OCI-LY7 (cell line): Measurements from ENCODE around the gene PLXNA3. TPM values are rescaled to one million over a fixed set of nuclear protein-coding genes. Genes with fewer than 3 reads are reported as not detected.
A peak's percentile ranks its signal among the peaks of the same experiment; 100 is the strongest.

Experiments
- BruUV-seq: library from RNA; stranded (reverse); fragments of 400-500 nt; replicated peaks from 2 replicates; lab custom pipeline; 2021; lab: Mats Ljungman, UMichigan
- CTCF ChIA-PET: fragments of 300-600 bp; sonication (Branson Sonifier 250); formaldehyde crosslinking; loops from one replicate; lab custom pipeline; 2022; ENCODE audit warnings: antibody characterized with exemption; ENCODE audit not compliant: unreplicated experiment; lab: Charles Lee
- POLR2A ChIA-PET: fragments of 300-600 bp; sonication (Branson Sonifier 250); formaldehyde crosslinking; loops from one replicate; lab custom pipeline; 2022; ENCODE audit warnings: antibody characterized with exemption; lab: Charles Lee
- DNase-seq: peaks from one replicate; pipeline ENCODE4 v3.0.0-alpha.2; 2015; ENCODE audit warnings: low spot score
- H2AFZ ChIP-seq: fragments of 200-600 bp; sonication (generic), shearing (Covaris generic); 2 replicates; pipeline ENCODE4 v1.6.1; 2014; ENCODE audit warnings: mild to moderate bottlenecking, antibody characterized with exemption, low read length, moderate library complexity
- H3K27ac ChIP-seq: fragments of 200-600 bp; sonication (generic); 2 replicates; pipeline ENCODE4 v1.5.1; 2014; ENCODE audit warnings: mixed run types, low read depth, mild to moderate bottlenecking, moderate library complexity, low read length, inconsistent platforms; ENCODE audit not compliant: poor library complexity, severe bottlenecking
- H3K36me3 ChIP-seq: fragments of 200-600 bp; sonication (generic); 2 replicates; pipeline ENCODE4 v1.6.1; 2014; ENCODE audit warnings: mild to moderate bottlenecking, antibody characterized with exemption, low read length, moderate library complexity, mixed read lengths; ENCODE audit not compliant: insufficient read depth
- H3K4me1 ChIP-seq: fragments of 200-600 bp; sonication (generic); 2 replicates; pipeline ENCODE4 v1.5.1; 2014; ENCODE audit warnings: mild to moderate bottlenecking, low read length; ENCODE audit not compliant: insufficient read depth, poor library complexity, severe bottlenecking
- H3K4me2 ChIP-seq: fragments of 200-600 bp; sonication (generic); 2 replicates; pipeline ENCODE4 v1.6.1; 2014; ENCODE audit warnings: mild to moderate bottlenecking, low read length
- H3K4me3 ChIP-seq: fragments of 200-600 bp; sonication (generic); 2 replicates; pipeline ENCODE4 v1.5.1; 2014; ENCODE audit warnings: mild to moderate bottlenecking, low read depth, low read length; ENCODE audit not compliant: poor library complexity, severe bottlenecking
- H3K79me2 ChIP-seq: fragments of 200-600 bp; sonication (generic); 2 replicates; pipeline ENCODE4 v1.6.1; 2016; ENCODE audit warnings: low read depth, mild to moderate bottlenecking, low read length, moderate library complexity, mixed read lengths; ENCODE audit not compliant: insufficient read depth
- H3K9me2 ChIP-seq: fragments of 200-600 bp; sonication (generic); 2 replicates; pipeline ENCODE4 v1.6.1; 2016; ENCODE audit warnings: mild to moderate bottlenecking, low read length, mixed read lengths; ENCODE audit not compliant: insufficient read depth
- H3K9me3 ChIP-seq: fragments of 200-600 bp; sonication (generic); 2 replicates; pipeline ENCODE4 v1.6.1; 2014; ENCODE audit warnings: mild to moderate bottlenecking, mixed run types, low read length, mixed read lengths
- H4K20me1 ChIP-seq: fragments of 200-600 bp; sonication (generic); 2 replicates; pipeline ENCODE4 v1.6.1; 2014; ENCODE audit warnings: mild to moderate bottlenecking, antibody characterized with exemption, low read length, moderate library complexity, mixed read lengths; ENCODE audit not compliant: insufficient read depth
- EZH2phosphoT487 ChIP-seq: fragments of 200-600 bp; sonication (generic); IDR thresholded peaks from 2 replicates; pipeline ENCODE4 v1.6.1; 2018; ENCODE audit warnings: low read depth, borderline replicate concordance, mild to moderate bottlenecking, mixed run types, antibody characterized with exemption, low read length, moderate library complexity, mixed read lengths
- intact Hi-C: fragments of 100-400 bp; cut with micrococcal nuclease; formaldehyde crosslinking; loops from one replicate; pipeline ENCODE4 v1.10.0; 2022; ENCODE audit not compliant: unreplicated experiment
- total RNA-seq, 2 experiments: library from RNA; depleted of rRNA in 1 of 2; stranded (reverse); fragments of >200 nt in 1 of 2; shearing (Covaris generic) in 1 of 2; gene quantifications; 2 replicates each; pipeline ENCODE4 v1.2.3, GENCODE V29; 2014 to 2022
- TF ChIP-seq, protein P1 (sequence below): fragments of 200-600 bp; sonication (generic); conservative IDR thresholded peaks from 2 replicates; pipeline ENCODE4 v1.5.1; 2014; ENCODE audit warnings: mild to moderate bottlenecking, antibody characterized with exemption, low read length, moderate library complexity, mixed read lengths

The PLXNA3 gene
- total RNA-seq, 2 experiments from 2014 or later: 5.6 to 8.0 TPM

DNA sequence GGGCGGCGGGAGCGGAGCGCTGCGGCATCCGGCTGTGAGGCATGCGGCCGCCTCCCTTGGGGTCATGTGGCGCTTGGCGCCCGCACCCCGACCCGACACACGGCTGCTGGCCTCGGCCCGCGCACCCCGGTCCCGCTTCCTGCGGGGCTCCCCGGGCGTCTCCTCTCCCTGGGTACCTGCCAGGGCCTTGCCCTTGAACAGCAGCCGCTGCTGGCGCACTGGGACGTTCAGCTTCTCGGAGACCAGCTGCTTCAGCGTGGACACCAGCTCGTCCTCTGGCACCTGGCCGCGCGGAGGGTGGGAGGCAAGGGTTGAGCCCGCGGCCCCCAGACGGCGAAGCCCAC is 27.9 kb downstream of the PLXNA3 start:
- no peaks in the 10 kb centered on the region for H4K20me1 ChIP-seq
- H3K9me3 ChIP-seq: no peaks in the 10 kb centered on the region
- no peak overlapping the region for H2AFZ ChIP-seq
- no TSS peak for BruUV-seq
- H3K4me3 ChIP-seq: peak overlapping the region; percentile 98
- peaks cover 27% of the 10 kb centered on the region for H3K36me3 ChIP-seq
- DNase-seq: peak; percentile 47
- no peaks in the 10 kb centered on the region for H3K9me2 ChIP-seq
- peak overlapping the region; percentile 61 for H3K27ac ChIP-seq
- intact Hi-C loops: loop anchor here (5.0 kb wide), 1 partner anchor 41 kb away; no protein-coding TSS in a partner anchor
- no peak for TF ChIP-seq EZH2phosphoT487
- TF ChIP-seq, protein P1, sequence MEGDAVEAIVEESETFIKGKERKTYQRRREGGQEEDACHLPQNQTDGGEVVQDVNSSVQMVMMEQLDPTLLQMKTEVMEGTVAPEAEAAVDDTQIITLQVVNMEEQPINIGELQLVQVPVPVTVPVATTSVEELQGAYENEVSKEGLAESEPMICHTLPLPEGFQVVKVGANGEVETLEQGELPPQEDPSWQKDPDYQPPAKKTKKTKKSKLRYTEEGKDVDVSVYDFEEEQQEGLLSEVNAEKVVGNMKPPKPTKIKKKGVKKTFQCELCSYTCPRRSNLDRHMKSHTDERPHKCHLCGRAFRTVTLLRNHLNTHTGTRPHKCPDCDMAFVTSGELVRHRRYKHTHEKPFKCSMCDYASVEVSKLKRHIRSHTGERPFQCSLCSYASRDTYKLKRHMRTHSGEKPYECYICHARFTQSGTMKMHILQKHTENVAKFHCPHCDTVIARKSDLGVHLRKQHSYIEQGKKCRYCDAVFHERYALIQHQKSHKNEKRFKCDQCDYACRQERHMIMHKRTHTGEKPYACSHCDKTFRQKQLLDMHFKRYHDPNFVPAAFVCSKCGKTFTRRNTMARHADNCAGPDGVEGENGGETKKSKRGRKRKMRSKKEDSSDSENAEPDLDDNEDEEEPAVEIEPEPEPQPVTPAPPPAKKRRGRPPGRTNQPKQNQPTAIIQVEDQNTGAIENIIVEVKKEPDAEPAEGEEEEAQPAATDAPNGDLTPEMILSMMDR: no peak
- H3K79me2 ChIP-seq: peaks cover 16% of the 10 kb centered on the region
- ChIA-PET CTCF (no interaction called here), POLR2A (interaction anchor here (1.2 kb wide), 1 partner anchor 41 kb away, joined by 8 read pairs; no protein-coding TSS in a partner anchor)
- peaks cover 54% of the 10 kb centered on the region for H3K4me1 ChIP-seq
- H3K4me2 ChIP-seq: peak overlapping the region; percentile 79

DNA sequence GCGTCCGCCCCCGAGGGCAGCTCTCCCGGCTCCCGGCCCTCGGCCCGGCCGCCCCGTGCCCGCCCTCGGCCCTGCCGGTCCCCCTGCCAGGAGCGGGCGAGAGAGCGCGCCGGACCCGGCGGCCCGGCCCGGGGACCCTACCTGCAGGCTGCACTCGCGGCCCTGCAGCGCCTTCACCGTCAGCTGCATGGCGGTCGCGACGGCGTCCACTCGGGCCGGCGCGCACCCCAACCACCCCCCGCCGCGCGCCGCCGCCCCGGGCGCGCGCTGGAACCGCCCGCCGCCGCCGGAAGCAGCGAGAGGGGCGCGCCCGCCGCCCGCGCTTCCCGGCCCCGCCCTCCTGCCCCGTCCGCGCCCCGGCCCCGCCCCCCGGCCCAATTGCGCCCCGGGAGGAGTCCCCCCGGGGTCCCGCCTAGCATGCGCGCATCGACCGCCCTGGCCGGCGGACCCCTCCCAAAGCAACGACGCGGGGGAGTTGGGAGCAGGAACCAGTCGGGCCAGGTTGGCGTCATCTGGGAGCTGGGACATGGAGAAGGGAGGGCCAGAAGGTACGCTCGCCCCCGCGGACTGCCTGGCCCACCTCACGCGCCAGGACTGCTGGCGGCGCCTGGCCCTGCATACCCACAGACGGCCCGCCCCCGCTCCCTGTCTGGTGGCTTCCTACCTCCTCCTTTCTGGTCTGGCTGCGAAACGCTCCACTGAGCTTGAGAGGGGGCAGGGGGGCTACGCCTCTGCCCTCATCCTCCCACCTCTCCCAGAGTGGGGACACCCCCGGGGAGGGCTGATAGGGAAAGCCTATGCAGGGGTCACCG is 28.5 kb downstream of the PLXNA3 start, which contains the start of gene UBL4A:
UBL4A (minus strand) TSS at position 220 of the 812 bp plus-strand sequence; CDS start at position 189, 31 bp downstream.
- no TSS peak for BruUV-seq
- peaks cover 16% of the 10 kb centered on the region for H3K79me2 ChIP-seq
- H3K9me3 ChIP-seq: no peaks in the 10 kb centered on the region
- no peaks in the 10 kb centered on the region for H3K9me2 ChIP-seq
- peak within 1 kb of the TSS; percentile 98 for H3K4me3 ChIP-seq
- H2AFZ ChIP-seq: no peak within 1 kb of the TSS
- ChIA-PET POLR2A (interaction anchor here (0.8 to 1.2 kb wide), 4 partner anchors 10 to 41 kb away, joined by 3 to 8 read pairs (median 4); partner anchors contain the start of gene FAM3A), CTCF (interaction anchor here (0.6 kb wide), 1 partner anchor 27 kb away, joined by 3 read pairs; no protein-coding TSS in a partner anchor)
- H4K20me1 ChIP-seq: no peaks in the 10 kb centered on the region
- peak within 1 kb of the TSS; percentile 83 for H3K4me2 ChIP-seq
- peaks cover 53% of the 10 kb centered on the region for H3K4me1 ChIP-seq
- peaks cover 27% of the 10 kb centered on the region for H3K36me3 ChIP-seq
- DNase-seq: peak; percentile 62
- TF ChIP-seq, protein P1: no peak
- TF ChIP-seq EZH2phosphoT487: no peak
- peak within 1 kb of the TSS; percentile 61 for H3K27ac ChIP-seq
- intact Hi-C loops: loop anchor here (5.0 kb wide), 1 partner anchor 41 kb away; no protein-coding TSS in a partner anchor
